Activated CD4-positive, alpha-beta T cell treated with anti-CD3 and anti-CD28 coated beads for 36 hours (primary cell): Measurements from ENCODE around the gene KRTAP4-12. TPM values are rescaled to one million over a fixed set of nuclear protein-coding genes. Genes with fewer than 3 reads are reported as not detected.
"Not testable (repeated sequence)": the region's sequence is repeated elsewhere in the genome, so short reads cannot be mapped to it uniquely, and the experiment has no call there.

Experiments
- ATAC-seq: fragments of 200-7000 bp; cut with Tn5 transposase; one replicate; pipeline ENCODE4 v1.10.0; 2021; ENCODE audit warnings: mild to moderate bottlenecking, moderate library complexity
- CTCF ChIA-PET: fragments of 350-600 bp; sonication (Branson Sonifier 250); formaldehyde crosslinking; loops from one replicate; lab custom pipeline; 2021; ENCODE audit warnings: antibody characterized with exemption; lab: Charles Lee
- POLR2A ChIA-PET: fragments of 350-600 bp; sonication (Branson Sonifier 250); formaldehyde crosslinking; loops from one replicate; lab custom pipeline; 2021; ENCODE audit warnings: antibody characterized with exemption, inconsistent platforms; lab: Charles Lee
- DNase-seq: peaks from one replicate; pipeline ENCODE4 v3.0.0-alpha.2; 2020
- H3K27ac Mint-ChIP-seq: one replicate; pipeline ENCODE4 v1.8.0; 2021; ENCODE audit warnings: mixed read lengths
- H3K27me3 Mint-ChIP-seq: one replicate; pipeline ENCODE4 v1.8.0; 2021; ENCODE audit warnings: mixed read lengths
- H3K36me3 Mint-ChIP-seq: one replicate; pipeline ENCODE4 v1.8.0; 2021; ENCODE audit warnings: low read depth, mixed read lengths
- H3K4me1 Mint-ChIP-seq: one replicate; pipeline ENCODE4 v1.8.0; 2021; ENCODE audit warnings: mixed read lengths
- H3K4me3 Mint-ChIP-seq: one replicate; pipeline ENCODE4 v1.8.0; 2021; ENCODE audit warnings: mild to moderate bottlenecking, moderate library complexity, mixed read lengths
- H3K9me3 Mint-ChIP-seq: one replicate; pipeline ENCODE4 v1.8.0; 2021; ENCODE audit warnings: low read depth, mixed read lengths
- intact Hi-C, 2 experiments: fragments of 100-400 bp; cut with DNase I in 1 of 2; cut with micrococcal nuclease in 1 of 2; formaldehyde crosslinking; loops; one replicate each; pipeline versions ENCODE4 v1.14.2 to v1.15.1; 2022 to 2024; cut with DNase I, micrococcal nuclease
- total RNA-seq, 2 experiments: library from RNA; stranded (reverse); gene quantifications; one replicate each; pipeline ENCODE4 v1.2.3, GENCODE V29; 2021

KRTAP4-12 gene
- not detected for total RNA-seq

GRCh38 chr17:41123991-41124371 is at the start of gene KRTAP4-12:
TSS of gene KRTAP4-12 (minus strand) at chr17:41124182. CDS start at chr17:41124122, 60 bp downstream.
- POLR2A ChIA-PET, DNase-seq: not testable (repeated sequence)

GRCh38 chr17:41171886-41172285 is 47.9 kb upstream of the KRTAP4-12 start:
- H3K4me1 Mint-ChIP-seq = peaks cover 3% of the 10 kb centered on the region
- H3K27ac Mint-ChIP-seq = no peak overlapping the region
- H3K4me3 Mint-ChIP-seq = no peak overlapping the region
- H3K36me3 Mint-ChIP-seq = no peaks in the 10 kb centered on the region
- ChIA-PET POLR2A (no interaction called here), CTCF (no interaction called here)
- intact Hi-C loops = no loop called here
- ATAC-seq = no peak
- H3K27me3 Mint-ChIP-seq = no peaks in the 10 kb centered on the region
- H3K9me3 Mint-ChIP-seq = no peaks in the 10 kb centered on the region
- no peak for DNase-seq

More at GRCh38 chr17:41123991-41124371, at the start of gene KRTAP4-12:
- H3K36me3 Mint-ChIP-seq, H3K27me3 Mint-ChIP-seq, H3K4me3 Mint-ChIP-seq, ATAC-seq, intact Hi-C loops, H3K9me3 Mint-ChIP-seq: not testable (repeated sequence)
- CTCF ChIA-PET = interaction anchor here (0.6 kb wide), 1 partner anchor 88 kb away, joined by 3 read pairs; no protein-coding TSS in a partner anchor
- peak within 1 kb of the TSS; percentile 65 for H3K27ac Mint-ChIP-seq
- peaks cover 51% of the 10 kb centered on the region for H3K4me1 Mint-ChIP-seq

GRCh38 chr17:41168121-41168520 is 44.1 kb upstream of the KRTAP4-12 start, which contains the start of gene KRTAP4-3:
TSS of gene KRTAP4-3 (minus strand) at chr17:41168221. CDS start at chr17:41168172, 49 bp downstream.
- no peak within 1 kb of the TSS for H3K4me3 Mint-ChIP-seq
- no peaks in the 10 kb centered on the region for H3K4me1 Mint-ChIP-seq
- no peak within 1 kb of the TSS for H3K27ac Mint-ChIP-seq
- no peak for ATAC-seq
- H3K9me3 Mint-ChIP-seq = no peaks in the 10 kb centered on the region
- no peaks in the 10 kb centered on the region for H3K36me3 Mint-ChIP-seq
- CTCF ChIA-PET = no interaction called here
- DNase-seq = no peak
- intact Hi-C loops = no loop called here
- H3K27me3 Mint-ChIP-seq = peaks cover 2% of the 10 kb centered on the region
- POLR2A ChIA-PET = no interaction called here

- intact Hi-C loops = no loop called here
- peaks cover 2% of the 10 kb centered on the region for H3K27me3 Mint-ChIP-seq
- H3K9me3 Mint-ChIP-seq = no peaks in the 10 kb centered on the region
- CTCF ChIA-PET = no interaction called here
- no peaks in the 10 kb centered on the region for H3K36me3 Mint-ChIP-seq
- DNase-seq (no peak), ATAC-seq (no peak)
- POLR2A ChIA-PET = no interaction called here
- H3K4me1 Mint-ChIP-seq = no peaks in the 10 kb centered on the region
- no peak overlapping the region for H3K27ac Mint-ChIP-seq
- no peak overlapping the region for H3K4me3 Mint-ChIP-seq
Measured at GRCh38 chr17:41167561-41167960, 43.6 kb upstream of the KRTAP4-12 start.

GRCh38 chr17:41163828-41164227 is 39.8 kb upstream of the KRTAP4-12 start:
- no peak overlapping the region for H3K27ac Mint-ChIP-seq
- intact Hi-C loops = no loop called here
- no peaks in the 10 kb centered on the region for H3K4me1 Mint-ChIP-seq
- H3K9me3 Mint-ChIP-seq = no peaks in the 10 kb centered on the region
- ATAC-seq (no peak), DNase-seq (no peak)
- H3K27me3 Mint-ChIP-seq = peaks cover 2% of the 10 kb centered on the region
- no peak overlapping the region for H3K4me3 Mint-ChIP-seq
- ChIA-PET CTCF (no interaction called here), POLR2A (no interaction called here)
- no peaks in the 10 kb centered on the region for H3K36me3 Mint-ChIP-seq

GRCh38 chr17:41160648-41161047 is 36.7 kb upstream of the KRTAP4-12 start, which contains the start of gene KRTAP4-4:
TSS of gene KRTAP4-4 (minus strand) at chr17:41160748. CDS start at chr17:41160691, 57 bp downstream.
- no peaks in the 10 kb centered on the region for H3K9me3 Mint-ChIP-seq
- ChIA-PET CTCF (no interaction called here), POLR2A (no interaction called here)
- H3K4me1 Mint-ChIP-seq = no peaks in the 10 kb centered on the region
- no peaks in the 10 kb centered on the region for H3K36me3 Mint-ChIP-seq
- peaks cover 4% of the 10 kb centered on the region for H3K27me3 Mint-ChIP-seq
- intact Hi-C loops = no loop called here
- no peak within 1 kb of the TSS for H3K27ac Mint-ChIP-seq
- ATAC-seq (no peak), DNase-seq (no peak)
- H3K4me3 Mint-ChIP-seq = no peak within 1 kb of the TSS

GRCh38 chr17:41160190-41160589 is 36.2 kb upstream of the KRTAP4-12 start:
- POLR2A ChIA-PET = interaction anchor here (0.5 kb wide), 1 partner anchor 1340 kb away, joined by 6 read pairs; no protein-coding TSS in a partner anchor
- DNase-seq, H3K4me3 Mint-ChIP-seq: not testable (repeated sequence)

GRCh38 chr17:41153856-41154255 is 29.9 kb upstream of the KRTAP4-12 start:
- ATAC-seq = no peak
- intact Hi-C loops = no loop called here
- CTCF ChIA-PET = no interaction called here
- no peaks in the 10 kb centered on the region for H3K4me1 Mint-ChIP-seq
- H3K9me3 Mint-ChIP-seq = no peaks in the 10 kb centered on the region
- POLR2A ChIA-PET = no interaction called here
- no peak overlapping the region for H3K27ac Mint-ChIP-seq
- peaks cover 4% of the 10 kb centered on the region for H3K27me3 Mint-ChIP-seq
- no peak for DNase-seq
- H3K4me3 Mint-ChIP-seq = no peak overlapping the region
- H3K36me3 Mint-ChIP-seq = no peaks in the 10 kb centered on the region

More at GRCh38 chr17:41160190-41160589, 36.2 kb upstream of the KRTAP4-12 start:
- ATAC-seq, H3K36me3 Mint-ChIP-seq, intact Hi-C loops, H3K4me1 Mint-ChIP-seq, H3K27ac Mint-ChIP-seq, CTCF ChIA-PET, H3K9me3 Mint-ChIP-seq, H3K27me3 Mint-ChIP-seq: not testable (repeated sequence)

GRCh38 chr17:41151525-41151924 is 27.5 kb upstream of the KRTAP4-12 start:
- Mint-ChIP-seq H3K36me3 (no peaks in the 10 kb centered on the region), H3K4me1 (no peaks in the 10 kb centered on the region), H3K27me3 (peaks cover 3% of the 10 kb centered on the region), H3K9me3 (no peaks in the 10 kb centered on the region), H3K4me3 (no peak overlapping the region), H3K27ac (no peak overlapping the region)
- CTCF ChIA-PET = interaction anchor here (1.7 kb wide), 1 partner anchor 18 kb away, joined by 8 read pairs; no protein-coding TSS in a partner anchor
- DNase-seq (no peak), ATAC-seq (no peak)
- POLR2A ChIA-PET = no interaction called here
- intact Hi-C loops = no loop called here

GRCh38 chr17:41150026-41150425 is 26.0 kb upstream of the KRTAP4-12 start:
- ATAC-seq (no peak), DNase-seq (no peak)
- ChIA-PET POLR2A (no interaction called here), CTCF (interaction anchor here (0.7 kb wide), 1 partner anchor 134 kb away, joined by 3 read pairs; no protein-coding TSS in a partner anchor)
- no peak overlapping the region for H3K4me3 Mint-ChIP-seq
- intact Hi-C loops = no loop called here
- no peak overlapping the region for H3K27ac Mint-ChIP-seq
- peaks cover 3% of the 10 kb centered on the region for H3K27me3 Mint-ChIP-seq
- no peaks in the 10 kb centered on the region for H3K36me3 Mint-ChIP-seq
- H3K9me3 Mint-ChIP-seq = no peaks in the 10 kb centered on the region
- H3K4me1 Mint-ChIP-seq = no peaks in the 10 kb centered on the region

GRCh38 chr17:41149652-41149985 is 25.6 kb upstream of the KRTAP4-12 start, which contains the start of gene KRTAP4-5:
TSS of gene KRTAP4-5 (minus strand) at chr17:41149825. CDS start at chr17:41149767, 58 bp downstream.
- H3K36me3 Mint-ChIP-seq = no peaks in the 10 kb centered on the region
- ChIA-PET POLR2A (no interaction called here), CTCF (interaction anchor here (0.7 kb wide), 1 partner anchor 134 kb away, joined by 3 read pairs; no protein-coding TSS in a partner anchor)
- intact Hi-C loops = no loop called here
- no peak for ATAC-seq
- H3K27me3 Mint-ChIP-seq = peaks cover 3% of the 10 kb centered on the region
- no peak within 1 kb of the TSS for H3K27ac Mint-ChIP-seq
- no peaks in the 10 kb centered on the region for H3K9me3 Mint-ChIP-seq
- H3K4me1 Mint-ChIP-seq = no peaks in the 10 kb centered on the region
- DNase-seq = no peak
- H3K4me3 Mint-ChIP-seq = no peak within 1 kb of the TSS

GRCh38 chr17:41148971-41149651 is 25.1 kb upstream of the KRTAP4-12 start:
- CTCF ChIA-PET = interaction anchor here (0.7 kb wide), 1 partner anchor 133 kb away, joined by 3 read pairs; no protein-coding TSS in a partner anchor
- H3K4me1 Mint-ChIP-seq, POLR2A ChIA-PET, DNase-seq, ATAC-seq, H3K27ac Mint-ChIP-seq, H3K4me3 Mint-ChIP-seq, H3K9me3 Mint-ChIP-seq, intact Hi-C loops, H3K36me3 Mint-ChIP-seq, H3K27me3 Mint-ChIP-seq: not testable (repeated sequence)
